Measurements from ENCODE around the gene ADAD1.

- TF ChIP-seq CTCF (conservative IDR thresholded peaks at IDR 0.05; ENCODE audit: low read length): no peak
- no peak for TF ChIP-seq EZH2phosphoT487 (IDR thresholded peaks at IDR 0.05; ENCODE audit: borderline replicate concordance, low read depth, low read length)
Observed at GRCh38 chr4:122346036-122346435, 32.8 kb upstream of the ADAD1 start.
